HG02798 (cell line): Measurements from ENCODE around the gene ATP8A1.

ENCODE experiments used
- ATAC-seq: cut with Tn5 transposase; IDR thresholded peaks from one replicate; pipeline ENCODE4 v1.9.1; 2021; ENCODE audit warnings: mild to moderate bottlenecking; ENCODE audit not compliant: unreplicated experiment, poor library complexity

ATP8A1 gene

DNA sequence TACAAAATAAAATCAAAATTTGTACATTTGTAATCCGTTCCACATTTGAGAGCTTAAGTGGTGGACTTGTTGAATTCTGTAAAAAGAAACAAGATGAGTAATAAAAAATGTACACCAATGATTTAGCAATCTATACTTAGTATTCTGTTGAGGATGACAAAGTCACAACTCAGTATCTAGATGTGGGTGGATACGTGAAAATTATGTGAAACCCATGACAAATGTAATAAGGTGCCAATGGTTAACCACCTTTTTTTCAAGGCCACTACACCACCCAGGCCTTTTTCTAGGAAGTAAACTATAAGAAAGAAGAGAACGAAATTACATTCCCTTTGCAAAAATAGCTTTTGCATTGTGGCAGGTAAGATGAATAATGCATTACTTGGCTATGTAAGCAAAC is 77.0 kb downstream of the ATP8A1 start:
- no peak for ATAC-seq

DNA sequence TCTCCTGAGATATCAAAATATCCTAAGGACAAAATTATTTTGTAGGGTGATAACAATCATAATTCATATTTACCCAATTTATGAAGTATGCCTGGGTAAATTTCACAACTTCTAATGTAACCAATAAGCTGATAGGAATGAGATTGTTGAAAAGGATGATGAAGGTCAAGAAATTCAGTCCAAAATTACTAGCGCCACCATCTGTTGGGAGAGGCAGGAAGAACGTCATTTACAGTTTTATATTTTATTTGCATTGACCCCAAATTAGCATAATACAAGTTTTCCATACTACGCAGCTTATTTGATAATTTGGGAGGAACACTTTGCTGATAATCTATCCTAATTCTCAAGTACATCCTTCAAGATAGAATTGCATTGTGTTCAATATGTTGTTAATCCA is 78.7 kb downstream of the ATP8A1 start:
- no peak for ATAC-seq

DNA sequence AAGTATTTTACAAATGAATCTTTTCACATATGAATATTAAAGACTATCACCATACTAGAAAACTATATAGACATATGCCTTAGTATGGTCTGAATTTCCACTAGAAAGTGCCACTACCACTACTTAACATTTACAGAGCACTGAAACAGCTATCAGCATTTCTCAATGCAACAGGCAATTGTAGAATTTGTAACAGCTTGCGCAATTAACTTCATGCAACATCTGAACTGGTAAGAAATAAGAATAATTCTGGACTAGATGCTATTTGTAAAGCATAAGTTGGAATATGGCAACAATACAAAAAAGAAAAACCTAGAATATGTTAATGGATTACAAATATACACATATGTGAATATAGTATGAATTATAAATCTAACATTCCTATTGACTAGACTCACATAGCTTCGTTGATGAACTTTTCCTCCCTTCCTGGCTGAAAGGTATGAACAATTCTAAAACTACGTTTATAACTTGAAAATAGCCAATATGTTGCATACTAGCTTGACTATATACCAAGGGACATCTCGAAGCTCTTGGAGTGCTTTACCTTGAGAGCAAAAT is 82.0 kb downstream of the ATP8A1 start:
- no peak for ATAC-seq

DNA sequence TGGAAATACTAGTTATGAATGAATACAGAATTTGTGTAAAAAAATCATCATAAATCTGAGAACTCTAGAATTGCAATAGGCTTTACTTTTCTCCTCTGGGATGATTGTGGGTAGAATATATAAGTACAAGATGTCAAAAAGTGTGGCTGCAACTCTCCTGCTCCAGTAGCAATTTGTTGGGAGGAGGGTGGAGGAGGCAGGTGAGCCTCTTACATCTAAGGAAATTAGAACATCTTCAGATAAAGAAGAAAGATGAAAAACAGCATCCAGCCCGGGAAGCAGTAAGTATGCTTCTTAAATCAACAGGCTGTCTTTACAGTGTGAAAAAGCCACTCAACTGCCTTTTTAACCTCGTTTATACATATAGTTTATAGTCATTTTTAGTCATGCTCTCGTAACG is 83.7 kb downstream of the ATP8A1 start:
- ATAC-seq: no peak

DNA sequence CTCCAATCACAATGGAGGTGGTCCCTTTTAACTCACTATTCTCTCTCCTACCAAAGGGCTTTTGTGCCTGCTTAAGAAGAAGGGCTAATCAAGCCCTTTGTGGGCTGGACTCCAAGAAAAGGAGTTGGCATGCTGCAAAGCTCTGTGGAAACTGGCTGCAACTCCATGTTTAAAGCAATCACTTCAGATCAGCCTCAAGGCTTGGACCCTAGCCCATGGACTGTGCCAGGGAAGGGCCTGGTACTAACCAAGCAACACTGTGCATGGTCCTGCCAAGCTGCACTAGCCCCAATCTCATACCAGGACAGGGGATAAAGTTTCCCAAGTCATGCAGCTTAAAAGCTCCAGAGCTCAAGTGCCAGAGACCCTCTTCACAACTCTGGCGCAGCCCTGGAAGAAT is 86.7 kb downstream of the ATP8A1 start:
- ATAC-seq: no peak

DNA sequence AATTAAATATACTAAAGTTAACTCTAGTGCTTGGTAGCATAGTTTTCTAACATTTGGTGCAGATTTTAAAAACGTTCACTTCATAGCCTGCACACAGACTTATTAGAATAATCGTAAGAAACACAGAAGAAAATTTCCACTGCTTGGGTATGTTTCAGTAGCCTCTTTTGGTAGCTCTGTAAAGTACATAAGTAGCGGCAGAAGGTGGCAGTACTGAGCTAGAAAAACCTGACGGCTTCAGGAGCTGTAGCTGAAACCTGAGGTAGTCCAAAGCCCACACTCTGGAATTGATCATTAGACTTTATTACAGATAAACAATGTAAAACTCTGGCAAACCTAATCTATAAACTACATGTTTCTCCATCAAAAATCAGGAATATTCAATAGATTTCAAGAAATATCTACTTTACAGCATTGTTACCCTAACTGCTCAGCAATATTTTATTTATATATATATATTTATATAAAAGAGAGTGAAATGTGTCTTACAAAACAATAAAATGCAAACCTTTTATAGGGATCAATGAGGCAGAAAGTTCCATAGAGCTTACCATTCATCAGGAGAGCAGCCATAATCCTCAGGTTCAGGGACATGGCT is 88.2 kb downstream of the ATP8A1 start:
- ATAC-seq: peak; percentile 95

- ATAC-seq: no peak
Observed at GRCh38 chr4:42566835-42567234, 90.1 kb downstream of the ATP8A1 start.

DNA sequence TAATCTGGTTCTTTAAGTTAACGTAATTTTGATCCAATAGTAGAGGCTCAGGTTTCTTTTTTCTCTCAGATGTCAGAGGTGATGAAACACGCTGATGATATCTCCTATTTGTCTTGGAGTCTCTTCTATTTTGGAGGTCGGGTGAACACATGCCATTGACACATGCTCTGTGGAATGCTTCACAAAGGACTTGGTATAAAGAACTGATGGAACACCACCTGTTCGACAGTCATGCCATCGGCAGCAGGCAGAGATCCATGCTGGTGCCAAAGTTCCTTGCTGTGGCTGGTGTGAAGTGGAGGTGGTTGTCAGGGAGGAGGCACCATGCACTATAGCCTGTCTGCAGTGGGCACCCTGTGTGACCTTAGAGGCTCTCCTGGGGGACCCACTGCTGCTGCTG is 94.9 kb downstream of the ATP8A1 start:
- no peak for ATAC-seq

GRCh38 chr4:42561031-42561430 is 95.9 kb downstream of the ATP8A1 start:
- ATAC-seq: no peak

GRCh38 chr4:42560467-42560861 is 96.4 kb downstream of the ATP8A1 start:
- no peak for ATAC-seq

DNA sequence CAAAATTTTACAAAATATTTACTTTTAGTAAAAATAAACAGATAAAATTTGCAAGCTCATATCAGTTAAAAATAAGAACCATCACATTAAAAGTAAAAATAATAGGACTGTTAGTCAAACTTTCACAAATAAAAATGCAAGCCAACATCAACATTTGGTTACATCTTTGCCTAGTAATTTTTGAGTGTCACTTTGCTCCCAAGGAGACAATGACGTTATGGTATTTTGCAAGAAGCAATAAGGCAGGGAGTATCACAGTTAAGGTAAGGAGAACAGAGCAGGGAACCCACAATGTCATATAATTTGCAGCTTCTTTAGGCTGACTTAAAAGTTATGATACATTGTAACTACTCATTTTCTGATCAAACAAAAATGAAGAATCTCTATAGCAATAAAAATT is 98.7 kb downstream of the ATP8A1 start:
- no peak for ATAC-seq

DNA sequence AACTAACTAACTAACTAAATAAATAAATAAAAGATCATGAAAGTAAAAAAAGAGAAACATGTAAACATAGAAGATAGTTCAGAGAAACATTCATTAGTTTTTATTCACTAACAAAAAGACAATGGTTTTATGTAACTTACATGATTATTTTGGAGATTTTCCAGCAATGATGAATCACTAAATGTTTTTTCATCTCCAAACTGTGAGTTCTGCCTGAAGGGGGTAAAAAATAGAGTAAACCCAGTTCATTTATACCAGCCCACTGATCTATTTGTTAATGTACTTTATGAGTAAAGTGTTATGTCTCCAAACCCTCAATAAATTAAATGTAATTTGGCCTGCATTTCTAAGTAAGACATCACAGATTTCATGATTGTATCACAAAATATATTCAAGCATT is 101.1 kb downstream of the ATP8A1 start:
- no peak for ATAC-seq

GRCh38 chr4:42554072-42554471 is 102.8 kb downstream of the ATP8A1 start:
- no peak for ATAC-seq

GRCh38 chr4:42549896-42550295 is 107.0 kb downstream of the ATP8A1 start:
- no peak for ATAC-seq

- no peak for ATAC-seq
Observed at GRCh38 chr4:42547805-42548204, 109.1 kb downstream of the ATP8A1 start.

DNA sequence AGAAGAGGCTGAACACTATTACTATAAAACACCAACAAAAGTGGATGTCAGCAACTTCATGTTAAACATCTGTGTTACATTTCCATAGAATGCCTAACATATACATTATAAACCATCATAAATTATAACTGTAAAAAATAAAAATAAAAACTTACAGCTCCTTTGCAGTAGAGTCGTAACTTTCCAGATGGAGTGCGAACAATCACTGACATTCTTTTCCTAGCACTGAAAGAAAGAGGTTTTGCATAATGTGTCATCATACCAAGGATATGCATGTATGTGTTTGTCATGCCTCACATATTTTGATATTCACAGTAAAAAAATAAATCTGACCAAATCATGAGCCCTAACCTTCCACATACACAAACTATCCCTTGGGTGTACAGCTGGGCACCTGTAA is 113.1 kb downstream of the ATP8A1 start:
- ATAC-seq: no peak

- no peak for ATAC-seq
Observed at GRCh38 chr4:42543126-42543525, 113.8 kb downstream of the ATP8A1 start.

DNA sequence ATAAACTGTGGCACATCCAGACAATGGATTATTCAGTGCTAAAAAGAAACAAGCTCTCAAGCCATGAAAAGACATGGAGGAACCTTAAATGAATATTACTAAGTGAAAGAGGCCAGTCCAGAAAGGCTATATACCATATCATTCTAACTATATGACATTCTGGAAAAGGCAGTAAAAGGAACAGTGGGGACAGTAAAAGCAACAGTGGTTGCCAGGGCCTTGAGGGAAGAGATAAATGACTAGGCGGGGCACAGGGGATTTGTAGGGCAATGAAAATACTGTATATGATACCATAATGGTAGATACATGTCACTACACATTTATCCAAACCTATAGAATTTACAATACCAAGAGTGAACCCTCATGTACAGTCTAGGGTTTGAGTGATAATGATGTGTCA is 115.3 kb downstream of the ATP8A1 start:
- no peak for ATAC-seq

DNA sequence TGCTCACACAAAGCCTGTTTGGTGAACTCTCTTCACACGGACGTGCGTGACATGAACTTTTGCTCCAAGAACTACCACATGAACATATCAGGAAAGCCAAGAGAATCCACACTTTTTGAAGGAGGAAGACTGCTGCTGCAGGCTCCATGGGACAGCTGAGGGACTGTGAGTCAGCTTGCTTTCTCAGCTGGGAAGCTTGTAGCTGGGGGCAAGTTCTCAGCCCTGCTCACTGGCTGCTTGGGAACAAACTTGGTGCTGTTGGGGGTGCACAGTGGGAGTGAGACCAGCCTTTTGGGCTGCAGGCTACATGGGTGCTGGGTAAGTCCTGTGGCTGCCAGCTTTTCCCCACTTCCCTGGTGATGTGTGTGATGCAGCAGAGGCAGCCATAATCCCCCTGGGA is 123.9 kb downstream of the ATP8A1 start:
- no peak for ATAC-seq

DNA sequence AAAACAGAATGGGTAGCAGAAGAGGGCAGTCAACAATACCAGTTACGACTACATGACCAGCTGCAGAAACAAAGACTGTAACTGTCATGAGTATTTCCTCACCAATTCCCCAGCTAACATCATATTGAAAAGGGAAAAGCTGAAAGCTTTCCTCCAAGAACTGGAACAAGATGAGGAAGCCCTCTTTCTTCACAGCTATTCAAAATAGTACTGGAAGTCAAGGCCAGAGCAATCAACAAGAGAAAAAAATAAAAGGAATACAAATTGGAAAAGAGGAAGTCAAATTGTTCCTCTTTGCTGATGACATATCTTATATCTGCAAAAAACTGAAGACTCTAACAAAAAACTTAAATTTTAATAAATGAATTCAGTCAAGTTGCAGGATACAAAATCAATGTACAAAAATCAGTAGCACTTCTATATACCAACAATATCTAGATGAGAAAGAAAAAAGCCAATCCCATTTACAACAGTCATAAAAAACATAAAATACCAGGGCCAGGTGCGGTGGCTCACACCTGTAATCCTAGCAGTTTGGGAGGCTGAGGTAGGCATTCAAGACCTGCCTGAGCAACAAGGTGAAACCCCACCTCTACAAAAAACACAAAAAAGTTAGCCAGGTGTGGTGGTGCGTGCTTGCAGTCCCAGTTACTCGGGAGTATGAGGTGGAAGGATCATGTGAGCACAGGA is 125.4 kb downstream of the ATP8A1 start:
- ATAC-seq: no peak

DNA sequence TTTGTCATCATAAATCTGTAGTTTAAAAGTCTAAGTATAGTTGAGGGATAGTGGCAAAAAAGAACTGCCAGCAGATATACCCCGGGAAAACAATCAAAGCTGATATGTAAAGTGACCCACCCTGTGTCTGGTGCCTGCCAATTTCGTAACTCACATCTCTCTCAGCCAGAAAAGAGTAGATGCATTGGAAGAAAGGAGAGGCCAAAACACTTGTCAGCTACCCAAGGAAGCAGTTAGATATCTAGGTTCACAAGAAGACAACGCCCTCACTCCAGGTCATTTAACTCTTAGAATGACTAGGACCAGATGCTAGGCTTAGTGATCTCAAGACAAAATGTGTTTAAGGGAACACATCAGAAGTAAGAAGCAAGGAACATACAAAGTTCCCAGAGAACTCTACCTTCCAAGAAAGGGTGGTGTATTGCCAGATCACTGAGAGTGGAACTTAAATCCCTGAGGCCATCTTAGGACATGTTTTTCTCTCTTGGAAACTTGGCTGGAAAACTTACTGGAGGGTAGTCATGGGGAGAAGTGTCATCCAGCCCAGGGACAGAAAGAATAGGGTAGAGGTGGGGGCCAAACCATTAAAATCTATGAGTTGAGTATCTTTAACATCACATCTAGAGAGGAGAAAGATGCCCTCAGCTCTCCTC is 133.7 kb downstream of the ATP8A1 start:
- no peak for ATAC-seq
